NCI-H1417 (cell line): ENCODE measurements around the gene PPM1L.
"Not testable (repeated sequence)": the region's sequence is repeated elsewhere in the genome, so short reads cannot be mapped to it uniquely, and the experiment has no call there.

ENCODE experiments used
- DNase-seq, 3 experiments: peaks; one replicate each; lab custom pipeline; 2025; lab: John Stamatoyannopoulos, UW

PPM1L gene

DNA sequence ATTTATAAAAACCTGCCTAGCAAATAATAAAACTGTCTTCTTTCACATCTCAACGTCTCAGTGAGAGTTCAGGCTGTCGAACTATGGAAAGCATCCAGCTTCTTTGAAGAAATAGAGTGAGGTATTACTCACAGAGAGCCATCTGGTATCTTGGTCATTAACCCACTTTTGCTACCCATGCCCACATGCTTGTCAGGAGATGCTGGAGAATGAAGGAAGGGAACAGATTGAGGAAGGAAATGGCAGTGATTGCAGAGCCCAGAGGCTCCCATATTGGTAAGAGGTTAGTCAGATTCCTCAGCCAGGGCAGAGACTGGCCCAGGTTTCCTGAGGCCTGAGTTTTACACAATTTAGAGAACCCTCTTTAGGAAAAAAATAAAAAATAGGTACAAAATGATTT is 230.0 kb downstream of the PPM1L start:
- DNase-seq, result no peak

DNA sequence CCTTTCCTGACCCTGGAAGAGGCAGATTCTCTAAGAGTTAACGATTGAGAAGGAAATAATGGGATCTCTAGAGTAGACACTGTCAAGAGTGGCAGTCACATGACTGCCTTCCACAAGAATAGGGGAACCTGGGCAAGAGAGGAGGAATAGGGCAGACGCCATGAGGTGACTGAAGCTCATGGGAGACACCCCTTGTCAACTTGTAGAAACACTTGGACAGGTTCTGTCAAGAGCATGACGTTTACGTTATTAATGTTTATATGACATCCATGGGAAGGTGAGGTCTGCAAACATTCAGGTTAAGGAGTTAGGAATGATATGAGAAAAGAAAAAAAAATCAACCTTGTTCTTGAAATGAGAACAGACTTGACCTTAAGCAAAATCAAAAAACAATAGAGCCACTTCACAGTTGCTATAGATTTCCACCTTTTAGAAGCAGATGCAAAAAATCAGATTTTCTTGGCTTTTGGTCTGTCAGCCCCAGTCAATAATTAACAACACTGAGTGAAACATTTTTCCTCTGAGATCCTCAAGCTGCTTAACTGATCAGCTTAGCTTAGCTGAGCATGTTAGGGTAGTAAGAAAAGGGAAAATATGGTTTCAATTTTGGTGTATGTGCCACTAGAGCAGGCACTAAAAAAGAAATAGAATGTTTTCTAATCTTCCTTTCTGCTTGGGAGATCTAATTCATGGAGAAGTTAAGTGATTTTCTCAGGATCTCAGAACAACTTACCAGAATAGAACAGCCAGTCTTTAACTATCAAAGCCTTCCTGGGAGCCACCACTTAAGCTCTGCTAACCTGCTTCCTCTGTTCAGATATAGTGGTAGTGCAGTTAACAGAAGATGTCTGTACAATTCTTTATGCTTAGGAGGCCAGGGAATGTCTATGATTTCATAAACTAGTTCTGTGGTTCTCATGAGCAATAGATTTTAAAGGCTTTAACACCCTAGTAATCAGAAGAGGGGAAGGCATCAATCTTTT is 232.2 kb downstream of the PPM1L start:
- no peak for DNase-seq

DNA sequence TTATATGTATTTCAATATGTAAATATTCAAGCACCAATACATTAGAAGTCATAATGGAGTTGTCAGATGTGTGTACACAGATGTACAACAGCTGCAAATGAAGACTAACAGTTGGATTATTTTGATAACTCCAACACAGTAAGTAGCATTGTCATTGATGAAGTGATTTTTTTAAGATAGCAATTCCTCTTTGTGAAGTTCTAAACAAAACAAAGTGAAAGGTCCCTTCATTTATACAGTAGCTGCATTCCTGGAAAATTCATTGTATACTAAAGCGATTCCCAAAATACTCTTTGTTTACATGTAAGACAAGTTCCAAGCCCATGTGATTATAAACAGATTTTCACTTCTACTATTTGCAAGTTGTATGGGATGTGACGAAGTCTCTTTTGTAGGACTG is 234.4 kb downstream of the PPM1L start:
- DNase-seq, result no peak

DNA sequence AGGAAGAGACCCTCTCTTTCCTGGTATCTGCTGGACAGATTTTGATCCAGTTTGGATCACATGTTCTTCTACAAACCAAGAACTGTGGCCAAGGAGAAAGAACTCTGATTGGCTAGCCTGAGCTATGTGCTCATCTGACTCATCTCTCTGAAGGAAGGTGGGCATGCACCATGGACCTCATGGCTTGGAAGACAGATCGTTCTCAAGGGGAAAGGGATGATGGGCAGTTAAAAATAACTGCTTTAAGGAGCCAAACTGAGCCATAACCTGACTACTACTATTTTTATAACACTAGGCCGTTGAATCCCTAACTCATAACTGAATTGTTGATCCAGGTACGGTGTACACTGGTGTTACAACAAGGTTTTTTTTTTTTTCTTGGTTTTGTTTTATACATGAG is 236.7 kb downstream of the PPM1L start:
- DNase-seq, result no peak

DNA sequence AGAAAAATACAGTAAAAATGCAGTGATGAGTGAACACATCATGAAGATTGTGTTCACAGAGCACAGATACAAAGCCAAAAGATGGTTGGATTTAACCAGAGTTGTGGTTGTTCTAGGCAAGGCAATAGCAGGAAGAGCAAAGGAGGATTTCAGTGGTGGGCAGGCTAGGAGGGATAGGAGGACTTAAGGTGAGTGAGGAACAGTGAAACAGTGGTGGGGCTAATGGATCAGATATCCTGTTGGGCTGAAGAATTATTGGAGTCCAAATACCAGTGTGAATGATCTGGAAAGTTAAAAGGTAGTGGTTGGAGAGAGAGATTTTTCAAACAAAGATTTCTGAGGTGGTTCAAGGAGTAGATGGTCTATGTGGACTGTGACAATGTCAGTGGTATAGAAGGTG is 240.8 kb downstream of the PPM1L start:
- DNase-seq, result no peak

DNA sequence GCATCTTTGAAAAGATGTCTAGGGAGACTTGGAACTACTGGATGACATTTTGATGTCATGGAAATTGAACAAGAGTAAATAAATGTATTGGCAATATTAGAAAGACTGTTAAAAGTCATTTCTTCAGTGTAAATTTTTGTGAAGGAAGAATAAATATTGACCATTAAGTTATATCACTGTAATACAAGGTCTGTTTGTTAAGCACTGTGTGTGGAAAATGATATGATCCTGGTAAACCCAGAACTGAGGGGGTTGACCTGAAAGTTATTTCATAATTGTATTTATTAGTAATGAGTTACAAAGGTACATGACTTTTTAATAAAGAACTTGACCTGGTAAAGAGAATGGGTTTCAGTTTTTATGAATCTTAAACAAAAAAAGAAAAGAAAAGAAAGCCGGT is 242.6 kb downstream of the PPM1L start:
- no peak for DNase-seq

DNA sequence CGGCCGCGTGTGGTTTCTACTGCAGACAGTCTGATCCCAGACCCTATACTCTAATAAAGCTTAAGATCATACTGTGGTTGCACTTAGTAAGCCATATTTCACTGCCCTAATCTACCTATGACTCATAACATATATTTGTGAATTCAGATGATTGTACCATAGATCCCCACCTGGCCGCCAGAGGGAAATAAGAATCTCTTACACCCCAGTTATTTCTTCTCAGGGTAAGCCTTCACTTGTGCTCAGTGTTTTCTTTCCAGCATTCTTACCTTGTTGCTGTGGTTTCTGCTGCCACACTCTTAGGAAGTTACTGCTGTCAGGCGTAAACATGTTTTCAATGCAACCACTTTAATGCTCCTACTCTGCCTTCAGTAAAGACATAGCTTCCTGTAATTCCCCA is 243.2 kb downstream of the PPM1L start:
- no peak for DNase-seq

DNA sequence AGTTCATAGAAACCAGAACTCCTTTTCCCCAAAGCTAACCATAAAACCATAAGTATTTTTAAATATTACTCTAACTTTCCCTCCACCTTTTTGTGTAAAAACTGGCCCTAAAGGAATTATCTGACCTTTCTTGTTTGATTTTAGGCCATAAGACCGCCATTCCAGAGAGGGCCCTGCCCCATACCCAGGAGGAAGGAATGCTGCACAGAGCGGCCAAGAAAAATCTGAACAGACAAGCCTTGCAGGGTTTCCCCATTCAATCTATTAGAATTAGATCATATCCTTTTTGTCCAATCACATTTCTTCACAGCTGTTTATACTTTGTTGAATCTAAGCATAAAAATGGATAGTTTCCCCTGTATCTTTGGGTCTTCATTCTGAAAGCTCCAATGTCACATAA is 252.1 kb downstream of the PPM1L start:
- DNase-seq, result no peak

DNA sequence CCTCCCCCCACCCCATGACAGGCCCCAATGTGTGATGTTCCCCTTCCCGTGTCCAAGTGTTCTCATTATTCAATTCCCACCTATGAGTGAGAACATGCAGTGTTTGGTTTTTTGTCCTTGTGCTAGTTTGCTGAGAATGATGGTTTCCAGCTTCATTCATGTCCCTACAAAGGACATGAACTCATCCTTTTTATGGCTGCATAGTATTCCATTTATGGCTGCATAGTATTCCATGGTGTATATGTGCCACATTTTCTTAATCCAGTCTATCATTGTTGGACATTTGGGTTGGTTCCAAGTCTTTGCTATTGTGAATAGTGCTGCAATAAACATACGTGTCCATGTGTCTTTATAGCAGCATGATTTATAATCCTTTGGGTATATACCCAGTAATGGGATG is 254.1 kb downstream of the PPM1L start:
- not testable (repeated sequence) for DNase-seq

DNA sequence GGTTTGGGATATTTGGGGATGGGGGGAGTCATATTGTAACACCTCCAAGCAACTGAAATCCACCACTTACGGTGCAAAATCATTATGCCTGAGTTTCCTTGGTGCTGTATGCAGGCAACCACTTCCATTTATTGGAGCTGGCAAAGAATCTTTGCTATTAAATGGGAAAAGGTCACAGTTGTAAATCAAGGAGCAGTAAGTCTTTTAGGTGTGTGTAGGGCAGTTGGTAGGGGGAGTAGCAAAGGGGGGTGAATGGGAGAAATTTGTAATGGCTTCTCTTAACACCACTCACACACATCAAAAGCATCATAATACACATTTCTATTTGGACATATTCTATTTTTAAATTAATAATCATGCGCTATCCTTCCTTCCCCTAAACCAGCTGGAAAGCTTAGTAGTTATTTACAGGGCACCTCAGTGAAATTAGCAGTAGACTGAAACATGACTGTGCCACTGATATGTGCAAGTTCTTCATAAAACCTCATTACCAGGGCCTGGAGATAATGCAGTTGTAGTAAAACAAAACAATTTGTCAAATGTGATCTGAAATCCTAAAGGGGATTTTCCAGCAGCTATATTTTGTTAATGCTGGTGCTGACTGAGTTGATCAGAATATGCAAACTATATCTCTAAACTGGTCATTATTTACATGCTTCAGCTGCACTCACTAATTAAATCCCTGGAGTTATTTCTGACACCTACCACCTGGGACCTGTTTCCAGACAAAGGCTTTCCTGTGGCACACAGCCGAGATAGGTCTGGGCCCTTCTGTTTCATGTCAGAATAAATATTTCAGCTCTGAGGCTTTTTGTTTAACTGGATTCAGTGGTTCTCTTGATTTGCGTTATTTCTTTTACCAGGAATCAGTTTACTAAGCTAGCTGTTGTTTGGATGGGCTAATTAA is 259.1 kb downstream of the PPM1L start:
- DNase-seq, result peak in 2 of 3 experiments; percentile 45 to 85

DNA sequence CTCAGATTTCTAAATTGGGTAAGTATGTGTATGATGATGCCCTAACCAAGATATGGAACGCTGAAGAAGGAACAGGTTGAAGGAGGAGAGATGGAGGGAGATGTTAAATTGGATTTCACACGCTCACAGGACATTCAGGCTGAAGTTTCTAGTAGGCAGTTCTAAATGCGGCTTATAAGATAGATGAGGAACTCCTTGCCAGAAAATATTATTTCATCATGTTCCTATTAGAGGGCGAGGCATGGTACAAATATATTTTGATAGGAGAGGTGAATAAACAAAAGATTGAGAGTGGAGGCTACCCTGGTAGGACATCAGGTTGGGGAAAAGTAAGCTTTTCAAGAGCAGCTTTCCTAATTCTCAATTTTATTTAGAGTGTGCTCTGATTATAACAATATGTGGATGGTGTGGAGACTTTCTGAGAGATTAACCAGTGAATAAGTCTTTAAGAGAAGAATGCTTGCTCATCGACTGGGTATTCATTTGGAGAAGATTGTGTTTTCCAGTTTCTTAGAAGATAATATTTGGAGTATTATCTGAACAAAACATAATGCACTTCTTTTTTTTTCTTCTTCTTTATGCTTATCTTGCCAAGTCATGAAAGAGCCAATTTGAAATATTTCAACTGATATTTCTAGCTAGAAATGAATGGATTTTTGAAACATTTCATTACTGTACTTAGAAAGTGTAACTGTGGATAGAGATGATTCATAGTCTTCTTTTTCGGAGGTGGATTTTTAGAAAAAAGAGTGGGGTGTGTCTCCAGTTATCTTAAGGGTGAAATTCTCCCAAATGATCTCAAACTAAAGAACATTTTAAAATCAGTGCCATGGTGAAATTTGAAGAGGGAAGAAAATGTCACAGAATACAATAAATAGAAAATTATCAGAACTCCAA is 260.6 kb downstream of the PPM1L start:
- DNase-seq, result no peak

DNA sequence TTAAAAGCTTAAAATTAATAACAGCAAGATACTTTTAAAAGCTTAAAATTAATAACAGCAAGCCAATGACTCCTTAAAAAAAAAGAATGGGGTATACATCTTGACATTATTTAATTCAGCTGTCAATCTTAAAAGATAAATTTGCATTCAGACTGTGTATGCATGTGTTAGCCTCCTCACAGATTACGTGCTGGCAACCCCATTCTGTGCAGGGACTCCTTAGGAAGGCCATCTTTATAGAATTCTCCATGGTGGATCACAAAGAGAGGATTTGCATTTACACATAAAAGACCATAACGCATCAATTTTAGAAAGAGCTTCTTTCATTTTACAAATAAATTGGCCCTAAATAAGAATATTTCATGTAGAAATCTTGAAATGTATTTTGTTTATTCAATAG is 261.9 kb downstream of the PPM1L start:
- DNase-seq, result no peak

DNA sequence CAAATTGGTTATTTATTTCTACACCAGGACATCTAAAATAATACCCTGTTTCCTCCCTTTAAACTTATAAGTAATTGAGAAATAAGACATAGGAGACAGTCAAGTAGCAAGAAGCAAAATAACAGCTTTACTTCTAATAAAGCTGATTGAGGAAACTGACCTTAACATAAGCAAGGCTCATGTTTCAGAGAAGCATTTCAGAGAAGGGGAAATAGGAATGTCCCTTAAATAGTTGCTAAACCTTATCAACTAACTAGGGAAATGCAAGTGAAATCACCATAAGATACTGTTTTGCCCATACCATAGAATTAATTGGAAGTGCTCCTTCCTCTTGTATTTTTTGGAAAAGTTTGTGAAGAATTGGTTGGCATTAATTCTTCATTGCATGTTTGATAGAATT is 264.2 kb downstream of the PPM1L start:
- DNase-seq, result no peak

DNA sequence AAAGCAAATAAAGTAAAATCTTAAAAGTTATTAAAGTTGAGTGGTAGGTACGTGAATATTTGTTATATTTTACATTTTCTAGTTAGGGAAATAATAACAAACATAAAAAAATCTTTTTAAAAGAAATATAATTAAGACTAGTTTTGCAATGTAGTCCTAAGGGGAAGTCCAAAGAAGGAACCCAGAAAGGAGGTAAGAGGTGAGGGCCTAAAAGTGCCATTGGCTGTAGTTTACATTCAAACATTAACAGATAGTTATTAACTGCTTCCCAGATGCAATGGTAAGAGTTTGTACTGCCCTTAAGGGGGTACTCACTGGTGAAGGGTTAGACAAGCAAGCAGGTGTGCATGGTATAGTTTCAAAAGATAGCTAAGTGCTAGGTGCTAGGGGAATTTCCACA is 269.9 kb downstream of the PPM1L start:
- no peak for DNase-seq

DNA sequence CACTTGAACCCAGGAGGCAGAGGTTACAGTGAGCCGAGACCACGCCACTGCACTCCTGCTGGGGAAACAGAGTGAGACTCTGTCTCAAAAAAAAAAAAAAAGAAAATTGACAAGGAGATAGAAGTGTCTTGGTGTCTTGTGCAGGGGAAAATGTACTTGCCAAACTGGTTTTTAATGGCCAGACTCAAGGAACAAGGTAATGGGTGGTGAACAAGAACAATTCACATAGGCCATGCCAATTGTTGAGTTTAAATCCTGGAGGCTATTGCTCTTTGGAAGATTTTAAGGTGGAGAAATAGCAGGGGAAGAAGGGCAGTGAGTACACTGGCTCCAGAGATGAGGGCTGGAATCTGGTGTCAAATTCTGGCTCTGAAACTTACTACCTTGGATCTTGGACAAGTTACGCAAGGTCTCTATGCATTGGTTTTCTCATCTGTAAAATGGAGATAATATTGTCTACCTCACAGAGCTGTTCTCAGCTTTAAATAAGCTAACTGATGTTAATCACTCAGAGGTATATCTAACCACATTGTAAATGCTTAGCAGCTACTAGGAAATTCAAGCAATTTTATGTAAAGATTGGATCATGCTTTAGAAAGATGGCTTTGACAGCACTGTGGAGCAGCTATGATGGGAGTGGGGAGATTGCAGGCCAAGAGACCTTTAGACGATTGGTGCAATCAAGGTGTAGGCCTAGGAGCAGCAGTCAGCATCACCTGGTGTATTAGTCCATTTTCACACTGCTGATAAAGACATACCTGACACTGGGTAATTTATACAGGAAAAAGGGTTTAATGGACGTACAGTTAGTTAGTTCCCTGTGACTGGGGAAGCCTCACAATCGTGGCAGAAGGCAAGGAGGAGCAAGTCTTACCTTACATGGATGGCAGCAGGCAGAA is 270.8 kb downstream of the PPM1L start:
- no peak for DNase-seq

DNA sequence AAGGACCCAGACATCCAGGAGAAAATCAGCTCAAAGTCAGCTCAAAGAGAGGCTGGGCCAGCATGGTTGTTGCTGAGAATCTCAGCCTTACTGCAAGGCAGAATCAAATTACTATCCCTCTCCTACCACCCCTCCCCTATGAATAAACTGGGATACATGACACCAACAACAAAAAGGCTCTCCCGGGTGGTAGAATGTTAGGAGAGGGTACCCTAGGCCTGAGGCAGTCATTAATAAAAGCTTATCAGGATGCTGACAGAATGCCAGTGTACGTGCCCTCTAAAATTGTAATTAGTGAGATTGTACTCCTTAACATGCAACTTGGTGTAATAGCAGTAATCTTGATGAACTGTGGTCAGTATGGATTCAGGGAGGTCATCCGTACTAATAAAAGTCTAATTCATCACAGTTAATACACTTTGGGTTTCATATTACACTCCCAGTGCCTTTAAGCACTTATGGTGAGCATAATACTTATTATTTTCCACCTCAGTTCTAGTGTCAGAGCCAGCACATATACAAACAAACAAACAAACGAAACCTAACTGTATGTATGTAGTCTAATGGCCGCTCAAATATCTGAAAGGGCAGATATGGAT is 272.6 kb downstream of the PPM1L start:
- DNase-seq, result peak in 2 of 3 experiments; percentile 10 to 30

DNA sequence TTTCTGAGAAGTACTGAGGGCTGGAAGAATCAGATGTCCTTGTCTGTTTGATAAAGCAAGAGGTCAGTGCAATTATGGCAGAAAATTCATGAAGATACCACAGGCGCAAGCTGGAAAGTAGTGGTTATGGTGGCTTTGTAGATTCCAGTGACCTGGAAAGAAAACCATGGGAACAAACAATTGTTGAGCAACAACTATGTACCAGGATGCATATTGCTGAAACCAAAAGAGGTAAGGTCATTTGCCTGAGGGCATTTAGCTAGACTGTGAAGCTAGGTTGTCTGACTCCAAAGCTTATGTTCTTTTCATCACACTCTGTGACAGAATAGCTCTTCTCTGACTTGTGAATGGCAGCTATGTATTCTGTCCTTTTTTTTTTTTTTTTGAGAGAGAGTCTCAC is 275.1 kb downstream of the PPM1L start:
- peak in 1 of 3 experiments; percentile 9 for DNase-seq

DNA sequence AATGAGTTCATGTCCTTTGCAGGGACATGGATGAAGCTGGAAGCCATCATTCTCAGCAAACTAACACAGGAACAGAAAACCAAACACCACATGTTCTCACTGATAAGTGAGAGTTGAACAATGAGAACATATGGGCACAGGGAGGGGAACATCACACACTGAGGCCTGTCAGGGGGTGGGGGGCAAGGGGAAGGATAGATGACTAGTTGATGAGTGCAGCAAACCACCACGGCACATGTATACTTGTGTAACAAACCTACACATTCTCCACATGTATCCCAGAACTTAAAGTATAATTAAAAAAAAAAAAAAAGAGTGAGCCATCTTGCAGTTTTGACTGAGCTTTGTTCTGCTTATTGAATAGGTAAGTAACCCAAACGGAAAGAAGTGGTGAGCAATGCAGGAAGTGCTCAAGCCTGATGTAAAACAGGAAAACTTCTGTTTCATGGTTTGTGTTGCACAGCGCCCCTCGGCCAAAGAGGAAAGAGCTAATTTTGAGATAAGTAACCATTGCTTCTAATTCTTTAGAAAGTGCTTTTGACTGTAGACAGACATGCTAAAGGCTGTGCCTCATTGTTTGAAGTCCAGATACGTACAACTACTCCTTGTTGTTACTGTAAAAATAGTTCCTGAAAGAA is 279.0 kb downstream of the PPM1L start:
- DNase-seq, result not testable (repeated sequence)

DNA sequence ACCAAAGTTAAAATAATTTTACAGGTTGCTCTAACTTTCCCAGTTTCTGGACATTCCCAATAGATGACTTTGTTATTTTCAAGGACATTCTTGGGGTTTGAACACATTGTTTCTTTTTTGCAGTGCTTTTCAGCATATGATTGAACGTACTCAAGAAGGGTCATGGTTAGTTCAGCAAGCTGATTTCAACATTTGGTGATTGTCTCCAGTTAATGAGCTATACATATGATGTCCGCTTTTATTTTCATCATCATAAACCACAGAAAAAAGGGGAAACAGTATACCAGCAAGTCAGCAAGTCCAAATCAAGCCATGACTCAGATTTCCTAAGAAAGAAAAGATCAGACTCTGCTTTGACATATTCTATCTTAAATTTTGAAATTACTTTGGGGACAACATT is 279.7 kb downstream of the PPM1L start:
- DNase-seq, result no peak

DNA sequence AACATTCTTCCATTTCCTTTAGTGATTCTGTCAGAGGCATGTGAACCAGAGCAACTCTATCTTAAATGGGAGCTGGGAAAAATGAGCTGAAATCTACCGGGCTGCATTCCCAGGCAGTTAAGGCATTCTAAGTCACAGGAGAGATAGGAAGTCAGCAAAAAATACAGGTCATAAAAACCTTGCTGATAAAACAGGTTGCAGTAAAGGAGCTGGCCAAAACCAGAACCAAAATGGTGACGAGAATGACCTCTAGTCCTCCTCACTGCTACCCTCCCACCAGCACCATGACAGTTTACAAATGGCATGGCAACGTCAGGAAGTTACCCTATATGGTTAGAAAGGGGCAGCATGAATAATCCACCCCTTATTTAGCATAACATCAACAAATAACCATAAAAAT is 282.7 kb downstream of the PPM1L start:
- no peak for DNase-seq
